NCI-H1417 (cell line): ENCODE measurements around the gene KLF4.
"Not testable (repeated sequence)": the region's sequence is repeated elsewhere in the genome, so short reads cannot be mapped to it uniquely, and the experiment has no call there.

ENCODE experiments used
- DNase-seq, 3 experiments: peaks; one replicate each; lab custom pipeline; 2025; lab: John Stamatoyannopoulos, UW

KLF4 gene

GRCh38 chr9:107489687-107490605, at the start of gene KLF4:
Gene KLF4 (minus strand): TSS chr9:107489769. CDS start chr9:107489172, 597 bp downstream.
- peak; percentile 86 to 99 (median 98) for DNase-seq

DNA sequence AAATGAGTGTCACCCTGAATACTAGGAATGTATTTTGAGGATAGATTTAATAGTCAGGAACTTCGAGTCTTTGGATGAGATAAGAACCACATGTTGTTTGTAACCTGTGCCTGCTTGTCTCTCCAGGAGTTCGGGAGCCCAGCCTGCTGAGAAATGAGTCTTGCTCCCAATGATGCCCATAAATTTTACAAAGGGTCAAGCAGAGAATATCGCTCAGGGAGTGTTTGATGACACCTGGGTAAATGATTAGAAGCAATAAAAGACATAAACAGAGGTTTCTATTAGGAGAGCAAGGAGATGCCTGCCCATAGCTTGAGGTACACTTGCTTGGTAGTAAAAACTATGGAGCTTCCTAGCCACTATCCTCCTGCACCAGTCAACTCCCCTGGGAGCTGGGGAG, 46.9 kb upstream of the KLF4 start:
- DNase-seq: no peak

- no peak for DNase-seq
These were observed 45.0 kb upstream of the KLF4 start for GRCh38 chr9:107534510-107535078.

- no peak for DNase-seq
These were observed 41.1 kb upstream of the KLF4 start for GRCh38 chr9:107530679-107531078.

- DNase-seq: no peak
These were observed 39.1 kb upstream of the KLF4 start for GRCh38 chr9:107528686-107529085.

- DNase-seq: no peak
These were observed 34.0 kb upstream of the KLF4 start for GRCh38 chr9:107523539-107523938.

DNA sequence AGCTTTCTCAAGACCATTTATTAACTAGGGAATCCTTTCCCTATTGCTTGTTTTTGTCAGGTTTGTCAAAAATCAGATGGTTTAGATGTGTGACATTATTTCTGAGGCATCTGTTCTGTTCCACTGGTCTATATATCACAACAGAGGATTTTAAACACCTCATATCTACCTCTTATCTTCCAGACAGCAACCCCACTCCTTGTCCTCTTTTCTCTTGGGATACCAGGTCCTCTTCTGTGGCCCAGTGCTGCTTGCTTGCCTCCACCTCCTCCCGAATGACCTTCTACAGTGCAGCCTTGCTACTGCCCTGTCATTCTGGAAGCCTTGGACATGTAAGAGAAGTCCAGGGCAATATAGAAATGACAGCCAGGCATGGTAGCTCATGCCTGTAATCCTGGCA, 30.6 kb upstream of the KLF4 start:
- no peak for DNase-seq

- DNase-seq: no peak
These were observed 28.7 kb upstream of the KLF4 start for GRCh38 chr9:107518037-107518807.

DNA sequence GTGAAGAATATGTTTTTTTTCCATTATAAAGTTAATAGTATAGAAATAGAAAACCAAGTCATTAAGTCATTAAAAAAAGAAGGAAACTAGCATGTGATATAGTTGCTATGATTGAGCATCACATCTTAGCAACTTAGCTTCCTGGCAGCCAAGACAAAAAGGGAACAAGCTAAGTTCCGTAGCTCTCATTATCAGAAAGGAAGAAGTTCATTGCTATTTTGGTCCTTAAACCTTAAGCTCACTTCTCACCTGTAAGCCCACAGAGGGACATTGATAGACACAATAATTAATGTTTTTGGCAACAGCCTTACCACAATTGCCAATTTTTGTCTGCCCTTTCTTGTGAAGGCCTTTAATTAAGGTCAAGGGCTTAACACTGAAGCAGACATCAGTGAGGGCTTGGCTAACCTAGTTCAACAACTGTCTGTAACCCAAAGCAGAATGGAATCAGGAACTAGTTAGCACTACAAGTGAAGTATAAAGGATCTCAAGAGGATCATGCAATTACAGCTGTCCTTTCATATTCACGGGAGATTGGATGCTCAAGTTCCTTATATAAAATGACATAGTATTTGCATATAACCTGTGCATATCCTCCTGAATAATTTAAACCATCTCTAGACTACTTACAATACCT, 24.0 kb upstream of the KLF4 start:
- DNase-seq: peak in 2 of 3 experiments; percentile 3 to 15

- peak in 2 of 3 experiments; percentile 56 to 74 for DNase-seq
These were observed 15.3 kb upstream of the KLF4 start for GRCh38 chr9:107504585-107505455.

- DNase-seq: no peak
These were observed 12.9 kb upstream of the KLF4 start for GRCh38 chr9:107502464-107502863.

DNA sequence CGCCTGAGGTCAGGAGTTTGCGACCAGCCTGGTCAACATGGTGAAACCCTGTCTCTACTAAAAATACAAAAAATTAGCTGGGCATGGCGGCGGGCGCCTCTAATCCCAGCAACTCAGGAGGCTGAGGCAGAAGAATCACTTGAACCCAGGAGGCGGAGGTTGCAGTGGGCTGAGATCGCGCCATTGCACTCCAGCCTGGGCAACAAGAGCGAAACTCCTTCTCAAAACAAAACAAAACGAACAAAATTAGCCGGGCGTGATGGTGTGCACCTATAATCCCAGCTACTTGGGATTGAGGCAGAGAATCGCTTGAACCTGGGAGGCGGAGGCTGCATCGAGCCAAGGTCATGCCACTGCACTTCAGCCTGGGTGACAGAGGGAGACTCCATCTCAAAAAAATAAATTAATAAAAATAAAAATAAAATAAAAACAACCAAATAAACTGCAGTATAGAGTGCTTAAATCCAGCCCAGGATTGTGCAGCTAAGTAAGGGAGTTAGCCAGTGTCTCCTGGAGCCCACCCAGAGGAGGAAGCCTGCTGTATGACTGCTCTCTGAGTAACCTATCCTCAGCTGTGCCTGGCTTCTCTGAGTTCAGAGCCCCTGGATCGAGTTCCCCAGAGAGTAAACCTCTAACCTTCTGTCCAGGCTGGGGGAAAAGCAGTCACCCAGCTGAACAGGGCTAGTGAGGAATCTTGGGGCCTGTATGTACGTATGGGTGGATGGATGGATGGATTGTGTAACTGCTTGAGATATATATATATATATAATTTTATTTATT, 11.0 kb upstream of the KLF4 start:
- not testable (repeated sequence) for DNase-seq

GRCh38 chr9:107496976-107497375, 7.4 kb upstream of the KLF4 start:
- DNase-seq: no peak

- DNase-seq: no peak
These were observed 2.9 kb upstream of the KLF4 start for GRCh38 chr9:107492381-107492970.

- no peak for DNase-seq
These were observed 1.8 kb upstream of the KLF4 start for GRCh38 chr9:107491081-107492053.

GRCh38 chr9:107490606-107490970, 1.0 kb upstream of the KLF4 start:
- not testable (repeated sequence) for DNase-seq

GRCh38 chr9:107489144-107489673, 360 bp downstream of the KLF4 start:
- peak in 1 of 3 experiments; percentile 88 for DNase-seq

DNA sequence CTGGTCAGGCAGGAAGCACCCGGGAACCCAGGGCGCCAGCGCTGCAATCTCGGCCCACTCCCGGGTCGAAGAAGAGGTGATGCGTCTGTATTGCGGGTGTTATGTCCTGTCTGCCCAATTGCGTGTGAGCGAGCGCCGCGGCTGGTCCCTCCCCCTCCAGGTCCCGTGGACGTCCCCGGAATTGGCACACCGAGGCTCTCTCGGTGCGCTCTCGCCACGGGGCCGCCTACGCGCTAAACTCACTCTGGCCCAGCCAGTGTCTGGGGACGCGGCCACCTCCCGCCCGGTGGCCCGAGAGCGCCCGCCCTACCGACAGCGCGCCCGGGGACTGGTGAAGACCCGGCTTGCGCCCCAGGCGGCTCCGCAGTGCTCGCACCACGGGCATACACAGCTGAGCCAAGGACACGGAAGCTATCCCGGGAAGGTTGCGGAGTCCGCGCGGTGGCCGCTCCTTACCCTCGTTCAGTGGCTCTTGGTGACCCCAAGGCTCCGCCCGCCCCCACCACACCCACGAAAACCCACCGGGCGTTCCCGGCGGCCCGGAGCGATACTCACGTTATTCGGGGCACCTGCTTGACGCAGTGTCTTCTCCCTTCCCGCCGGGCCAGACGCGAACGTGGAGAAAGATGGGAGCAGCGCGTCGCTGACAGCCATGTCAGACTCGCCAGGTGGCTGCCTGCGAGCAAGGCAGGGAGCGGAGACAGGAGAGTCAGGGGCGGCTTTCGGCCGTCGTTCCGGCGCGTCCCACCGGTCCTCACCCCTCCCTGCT, 1.0 kb downstream of the KLF4 start:
- peak; percentile 7 to 76 (median 74) for DNase-seq
